Measurements from ENCODE around the gene PRRC2B.

GRCh38 chr9:131469951-131470350, 76.1 kb downstream of the PRRC2B start:
- TF ChIP-seq SRF (IDR thresholded peaks at IDR 0.05; ENCODE audit: low read depth, low read length) (no peak), TAF1 (CRISPR knock-in tag; IDR thresholded peaks at IDR 0.05) (no peak), XRCC5 (optimal IDR thresholded peaks at IDR 0.05; ENCODE audit: low read length) (no peak)
